ENCODE measurements around the gene AP3M1. TPM values are rescaled to one million over a fixed set of nuclear protein-coding genes. Genes with fewer than 3 reads are reported as not detected.

The AP3M1 gene
- total RNA-seq, 1 donor from 2014 or later: 61.7 TPM

- DNase-seq (no peak), ATAC-seq (ENCODE audit: low read depth) (no peak)
- Mint-ChIP-seq H3K9me3 (no peaks in the 10 kb centered on the region), H3K4me1 (no peaks in the 10 kb centered on the region), H3K27me3 (no peaks in the 10 kb centered on the region), H3K4me3 (no peak overlapping the region), H3K36me3 (ENCODE audit: low read depth) (peaks cover 96% of the 10 kb centered on the region), H3K27ac (no peak overlapping the region)
- intact Hi-C loops (cut with micrococcal nuclease): no loop called here
- no peak for TF ChIP-seq CTCF (IDR thresholded peaks at IDR 0.05)
- CTCF ChIA-PET: interaction anchor here (0.7 to 1.3 kb wide), 3 partner anchors 9 to 223 kb away, joined by 3 read pairs; no protein-coding TSS in a partner anchor
- POLR2A ChIA-PET: no interaction called here
Observed at GRCh38 chr10:74109452-74109851, 41.2 kb downstream of the AP3M1 start.

DNA sequence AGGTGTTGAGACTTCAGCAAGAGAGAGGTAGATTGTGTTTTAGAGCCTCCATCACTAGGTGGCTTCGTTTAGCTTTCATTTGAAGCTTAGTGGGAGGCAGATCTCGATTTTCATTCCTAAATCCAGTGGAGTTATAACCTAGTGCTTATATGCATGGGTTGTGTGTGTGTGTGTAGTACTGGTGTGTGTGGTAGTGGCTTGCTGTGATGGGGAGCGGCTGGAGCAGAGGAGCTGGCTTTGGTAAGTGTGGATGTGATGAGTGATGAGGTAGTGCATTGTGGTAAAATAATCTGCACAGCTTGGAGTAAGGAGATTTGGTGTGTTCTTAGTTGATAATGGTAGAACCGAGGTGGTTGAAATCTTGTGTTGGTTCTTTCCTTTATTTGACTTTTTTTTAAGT is 43.2 kb downstream of the AP3M1 start:
- Mint-ChIP-seq H3K36me3 (ENCODE audit: low read depth) (peaks cover 96% of the 10 kb centered on the region), H3K27me3 (no peaks in the 10 kb centered on the region), H3K4me3 (no peak overlapping the region), H3K9me3 (no peaks in the 10 kb centered on the region), H3K4me1 (no peaks in the 10 kb centered on the region), H3K27ac (no peak overlapping the region)
- intact Hi-C loops (cut with micrococcal nuclease): no loop called here
- no peak for ATAC-seq (ENCODE audit: low read depth)
- ChIA-PET POLR2A (no interaction called here), CTCF (interaction anchor here (1.0 to 1.5 kb wide), 2 partner anchors 14 to 43 kb away, joined by 3 to 5 read pairs; partner anchors contain the start of genes ADK and AP3M1)
- no peak for TF ChIP-seq CTCF (IDR thresholded peaks at IDR 0.05)
- no peak for DNase-seq

DNA sequence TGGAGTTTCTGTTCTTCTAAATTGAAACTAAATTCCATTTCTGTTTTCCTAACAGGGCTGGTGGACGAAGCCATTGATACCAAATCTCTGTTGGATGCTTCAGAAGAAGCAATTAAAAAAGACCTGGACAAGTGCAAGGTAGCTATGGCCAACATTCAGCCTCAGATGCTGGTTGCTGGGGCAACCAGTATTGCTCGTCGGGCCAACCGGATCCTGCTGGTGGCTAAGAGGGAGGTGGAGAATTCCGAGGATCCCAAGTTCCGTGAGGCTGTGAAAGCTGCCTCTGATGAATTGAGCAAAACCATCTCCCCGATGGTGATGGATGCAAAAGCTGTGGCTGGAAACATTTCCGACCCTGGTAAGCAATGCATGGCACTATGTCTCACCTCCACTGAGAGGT is 45.6 kb downstream of the AP3M1 start:
- Mint-ChIP-seq H3K4me1 (no peaks in the 10 kb centered on the region), H3K9me3 (no peaks in the 10 kb centered on the region), H3K27me3 (no peaks in the 10 kb centered on the region), H3K36me3 (ENCODE audit: low read depth) (peaks cover 85% of the 10 kb centered on the region), H3K4me3 (no peak overlapping the region), H3K27ac (no peak overlapping the region)
- TF ChIP-seq CTCF (IDR thresholded peaks at IDR 0.05): no peak
- DNase-seq: no peak
- intact Hi-C loops (cut with micrococcal nuclease): no loop called here
- POLR2A ChIA-PET: no interaction called here
- ATAC-seq (ENCODE audit: low read depth): no peak
- CTCF ChIA-PET: interaction anchor here (2.0 to 3.7 kb wide), 3 partner anchors 164 to 219 kb away, joined by 12 to 32 read pairs (median 18); no protein-coding TSS in a partner anchor

DNA sequence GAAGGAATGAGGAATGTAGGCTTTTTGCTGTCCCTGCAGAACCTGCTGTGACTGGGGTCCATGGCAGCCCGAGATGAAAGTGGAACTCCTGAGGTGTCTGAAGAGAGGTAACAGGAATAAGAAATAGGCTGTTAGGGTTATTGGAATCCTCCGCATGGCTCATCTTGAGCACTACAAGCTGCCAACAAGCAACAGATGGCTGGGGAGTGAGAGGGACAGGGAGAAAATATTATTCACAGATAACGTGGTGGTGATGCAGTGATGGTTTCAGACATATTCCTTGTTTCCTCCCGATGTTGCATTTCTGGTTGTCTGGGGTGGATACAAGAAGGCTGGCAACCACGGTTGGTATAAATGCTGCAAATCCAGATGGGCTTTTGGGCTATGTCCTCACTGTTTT is 46.1 kb downstream of the AP3M1 start:
- Mint-ChIP-seq H3K9me3 (no peaks in the 10 kb centered on the region), H3K36me3 (ENCODE audit: low read depth) (peaks cover 85% of the 10 kb centered on the region), H3K27ac (no peak overlapping the region), H3K4me3 (no peak overlapping the region), H3K4me1 (no peaks in the 10 kb centered on the region), H3K27me3 (no peaks in the 10 kb centered on the region)
- ATAC-seq (ENCODE audit: low read depth) (no peak), DNase-seq (no peak)
- intact Hi-C loops (cut with micrococcal nuclease): no loop called here
- TF ChIP-seq CTCF (IDR thresholded peaks at IDR 0.05): no peak
- ChIA-PET POLR2A (no interaction called here), CTCF (interaction anchor here (1.3 to 3.7 kb wide), 5 partner anchors 113 to 224 kb away, joined by 4 to 32 read pairs (median 12); no protein-coding TSS in a partner anchor)

- no peak for TF ChIP-seq CTCF (IDR thresholded peaks at IDR 0.05)
- Mint-ChIP-seq H3K27ac (no peak overlapping the region), H3K4me3 (no peak overlapping the region), H3K4me1 (peaks cover 2% of the 10 kb centered on the region), H3K9me3 (no peaks in the 10 kb centered on the region), H3K27me3 (no peaks in the 10 kb centered on the region), H3K36me3 (ENCODE audit: low read depth) (peaks cover 85% of the 10 kb centered on the region)
- CTCF ChIA-PET: interaction anchor here (0.5 to 3.7 kb wide), 12 partner anchors 9 to 259 kb away, joined by 3 to 32 read pairs (median 4); no protein-coding TSS in a partner anchor
- intact Hi-C loops (cut with micrococcal nuclease): loop anchor here (1.0 kb wide), 1 partner anchor 217 kb away; no protein-coding TSS in a partner anchor
- POLR2A ChIA-PET: interaction anchor here (0.6 to 1.3 kb wide), 2 partner anchors 163 to 1119 kb away, joined by 3 to 6 read pairs; no protein-coding TSS in a partner anchor
- peak; percentile 45 for ATAC-seq (ENCODE audit: low read depth)
- DNase-seq: no peak
Observed at GRCh38 chr10:74103560-74104258, 46.9 kb downstream of the AP3M1 start.
